Right lobe of liver (tissue), 6 donors: Measurements from ENCODE around the gene ZNF408. TPM values are rescaled to one million over a fixed set of nuclear protein-coding genes. Genes with fewer than 3 reads are reported as not detected.
"Not testable (repeated sequence)": the region's sequence is repeated elsewhere in the genome, so short reads cannot be mapped to it uniquely, and the experiment has no call there.

Source experiments
- ATAC-seq, 4 donors: fragments of 200-7000 bp; cut with Tn5 transposase; one replicate each; pipeline ENCODE4 v1.9.1; 2020; ENCODE audit warnings: mild to moderate bottlenecking in 4 of 4, moderate library complexity in 4 of 4
- DNase-seq, 3 donors: peaks; one replicate each; pipeline ENCODE4 v3.0.0-alpha.2; 2020
- H3K27ac ChIP-seq, 3 donors: fragments of 200-600 bp; one replicate each; pipeline ENCODE4 v1.8.0; 2022
- H3K27me3 ChIP-seq, 2 donors: fragments of 200-600 bp; one replicate each; pipeline ENCODE4 v1.8.0; 2022
- H3K36me3 ChIP-seq, 4 donors: fragments of 200-600 bp; sonication (generic) in 1 of 4; one replicate each; pipeline versions ENCODE4 v1.5.1 to v1.8.0; 2017 to 2022; ENCODE audit warnings: control low read depth in 1 of 4
- H3K4me1 ChIP-seq, 4 donors: fragments of 200-600 bp; sonication (generic) in 1 of 4; one replicate each; pipeline versions ENCODE4 v1.5.1 to v1.8.0; 2017 to 2022; ENCODE audit warnings: control low read depth in 1 of 4
- H3K4me3 ChIP-seq, 3 donors: fragments of 200-600 bp; one replicate each; pipeline ENCODE4 v1.8.0; 2022
- H3K9me3 ChIP-seq, 4 donors: fragments of 200-600 bp; sonication (generic) in 1 of 4; one replicate each; pipeline versions ENCODE4 v1.5.1 to v1.8.0; 2017 to 2022; ENCODE audit warnings: control low read depth in 1 of 4
- POLR2A ChIP-seq: fragments of 450-650 bp; IDR thresholded peaks from one replicate; pipeline ENCODE4 v1.6.1; 2017; ENCODE audit warnings: antibody characterized with exemption, mild to moderate bottlenecking
- WGBS: methylation state at CpG from one replicate; pipeline ENCODE4 v1.1.6; 2018; ENCODE audit warnings: low coverage, low lambda C conversion rate; ENCODE audit not compliant: insufficient coverage; ENCODE audit errors: missing lambda C conversion rate; 5-methylcytosine and 5-hydroxymethylcytosine counted together
- intact Hi-C, 2 donors: fragments of 100-400 bp; cut with DNase I; formaldehyde crosslinking; loops; one replicate each; pipeline versions ENCODE4 v1.11.2 to v1.14.1; 2022
- total RNA-seq, 6 experiments: library from RNA; depleted of rRNA in 2 of 6; stranded (reverse); fragments of >200 nt in 2 of 6; fragmentation: NEBNext Ultra II Directional in 3 of 6; extraction: Animal tissue kit (Norgen Biotek cat#: 25700) in 3 of 6; gene quantifications; one replicate each; pipeline versions ENCODE4 v1.1.0 to v1.2.4, GENCODE V29; 2016 to 2023
- TF ChIP-seq, protein P1 (sequence below), 4 donors: fragments of 200-600 bp in 3 of 4; fragments of 450-650 bp in 1 of 4; IDR thresholded peaks; one replicate each; pipeline versions ENCODE4 v1.5.1 to v1.8.0; 2016 to 2022; ENCODE audit warnings: antibody characterized with exemption in 4 of 4, mild to moderate bottlenecking in 2 of 4
- donor health status: DM: no; HTN: yes; CAD: no.
- donor health status: DM: no; HTN: no; CAD: no.
- donor health status: DM: no; HTN: no; CAD: no.
- donor health status: DM: no; HTN: yes; CAD: no.
- donor health status: DM: no; HTN: yes; CAD: no.

ZNF408 gene
- total RNA-seq, 6 experiments from 2014 or later, result 4.0 to 16.3 (median 6.9) TPM

DNA sequence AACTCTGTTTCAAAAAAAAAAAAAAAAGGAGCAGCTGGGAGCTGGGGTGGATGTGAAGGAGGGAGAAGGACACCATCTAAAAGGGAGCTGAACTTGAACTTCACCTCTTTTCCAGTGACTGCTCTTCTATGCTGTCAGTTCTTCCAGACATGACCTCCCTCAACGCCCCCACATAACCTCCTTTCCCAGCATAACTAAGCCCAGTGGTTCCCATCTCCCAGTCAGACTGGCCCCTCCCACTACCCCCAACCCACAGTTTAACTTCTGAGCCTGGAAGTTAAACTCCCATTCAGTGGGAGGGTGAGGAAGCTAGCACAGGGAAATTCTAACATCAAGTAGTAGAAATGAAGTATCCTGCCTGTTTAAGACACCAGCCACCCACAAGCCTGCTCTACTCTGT lies 2.2 kb upstream of the ZNF408 start:
- H3K36me3 ChIP-seq, result peaks cover 0 to 39% (median 18%) of the 10 kb centered on the region in 4 donors
- 33% methylated on average over 1 of the region's 1 CpG for WGBS

DNA sequence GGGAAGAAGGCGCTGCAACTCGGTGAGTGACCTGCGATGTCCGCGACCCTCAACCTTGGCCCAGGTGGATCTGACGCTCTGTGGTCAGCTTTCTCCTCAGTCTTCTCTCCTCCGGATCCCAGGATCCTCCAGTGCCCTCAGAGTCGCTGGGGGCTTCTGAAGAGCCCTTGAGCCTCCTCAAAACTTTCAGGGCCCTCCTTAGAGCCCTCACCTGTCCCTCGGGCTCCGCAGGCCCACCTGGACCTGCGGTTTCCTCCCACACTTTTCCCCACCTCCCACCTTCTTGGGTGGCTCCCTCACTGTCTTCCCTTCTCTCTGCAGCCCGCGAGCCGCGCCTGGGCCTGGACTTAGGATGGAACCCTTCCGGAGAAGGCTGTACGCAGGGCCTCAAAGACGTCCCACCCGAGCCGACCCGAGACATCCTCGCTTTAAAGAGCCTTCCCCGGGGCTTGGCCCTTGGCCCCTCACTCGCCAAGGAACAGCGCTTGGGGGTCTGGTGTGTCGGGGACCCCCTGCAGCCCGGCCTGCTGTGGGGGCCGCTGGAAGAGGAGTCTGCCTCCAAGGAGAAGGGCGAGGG lies 335 bp downstream of the ZNF408 start:
- TF ChIP-seq, protein P1, sequence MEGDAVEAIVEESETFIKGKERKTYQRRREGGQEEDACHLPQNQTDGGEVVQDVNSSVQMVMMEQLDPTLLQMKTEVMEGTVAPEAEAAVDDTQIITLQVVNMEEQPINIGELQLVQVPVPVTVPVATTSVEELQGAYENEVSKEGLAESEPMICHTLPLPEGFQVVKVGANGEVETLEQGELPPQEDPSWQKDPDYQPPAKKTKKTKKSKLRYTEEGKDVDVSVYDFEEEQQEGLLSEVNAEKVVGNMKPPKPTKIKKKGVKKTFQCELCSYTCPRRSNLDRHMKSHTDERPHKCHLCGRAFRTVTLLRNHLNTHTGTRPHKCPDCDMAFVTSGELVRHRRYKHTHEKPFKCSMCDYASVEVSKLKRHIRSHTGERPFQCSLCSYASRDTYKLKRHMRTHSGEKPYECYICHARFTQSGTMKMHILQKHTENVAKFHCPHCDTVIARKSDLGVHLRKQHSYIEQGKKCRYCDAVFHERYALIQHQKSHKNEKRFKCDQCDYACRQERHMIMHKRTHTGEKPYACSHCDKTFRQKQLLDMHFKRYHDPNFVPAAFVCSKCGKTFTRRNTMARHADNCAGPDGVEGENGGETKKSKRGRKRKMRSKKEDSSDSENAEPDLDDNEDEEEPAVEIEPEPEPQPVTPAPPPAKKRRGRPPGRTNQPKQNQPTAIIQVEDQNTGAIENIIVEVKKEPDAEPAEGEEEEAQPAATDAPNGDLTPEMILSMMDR (IDR thresholded peaks at IDR 0.05), result no peak
- TF ChIP-seq POLR2A, result no peak
- Histone ChIP-seq H3K27ac (peak overlapping the region; percentile 84 to 94 (median 85)), H3K27me3 (no peaks in the 10 kb centered on the region), H3K4me1 (peaks cover 0 to 47% (median 23%) of the 10 kb centered on the region in 4 donors), H3K36me3 (peaks cover 6 to 42% (median 21%) of the 10 kb centered on the region in 4 donors), H3K9me3 (no peaks in the 10 kb centered on the region), H3K4me3 (peak overlapping the region; percentile 89 to 97 (median 95))
- under 1% methylated on average over 15 of the region's 29 CpGs for WGBS
- DNase-seq, result no peak
- ATAC-seq, result no peak
- intact Hi-C loops, result no loop called here

More for the DNA sequence above, 2.2 kb upstream of the ZNF408 start:
- peaks cover 0 to 56% (median 26%) of the 10 kb centered on the region in 4 donors for H3K4me1 ChIP-seq
- no peak overlapping the region for H3K27ac ChIP-seq
- no peaks in the 10 kb centered on the region for H3K9me3 ChIP-seq
- no peak overlapping the region for H3K4me3 ChIP-seq
- DNase-seq, result no peak
- ATAC-seq, result no peak
- intact Hi-C loops, result no loop called here
- no peaks in the 10 kb centered on the region for H3K27me3 ChIP-seq
- TF ChIP-seq, protein P1 (IDR thresholded peaks at IDR 0.05), result no peak
- TF ChIP-seq POLR2A, result no peak

DNA sequence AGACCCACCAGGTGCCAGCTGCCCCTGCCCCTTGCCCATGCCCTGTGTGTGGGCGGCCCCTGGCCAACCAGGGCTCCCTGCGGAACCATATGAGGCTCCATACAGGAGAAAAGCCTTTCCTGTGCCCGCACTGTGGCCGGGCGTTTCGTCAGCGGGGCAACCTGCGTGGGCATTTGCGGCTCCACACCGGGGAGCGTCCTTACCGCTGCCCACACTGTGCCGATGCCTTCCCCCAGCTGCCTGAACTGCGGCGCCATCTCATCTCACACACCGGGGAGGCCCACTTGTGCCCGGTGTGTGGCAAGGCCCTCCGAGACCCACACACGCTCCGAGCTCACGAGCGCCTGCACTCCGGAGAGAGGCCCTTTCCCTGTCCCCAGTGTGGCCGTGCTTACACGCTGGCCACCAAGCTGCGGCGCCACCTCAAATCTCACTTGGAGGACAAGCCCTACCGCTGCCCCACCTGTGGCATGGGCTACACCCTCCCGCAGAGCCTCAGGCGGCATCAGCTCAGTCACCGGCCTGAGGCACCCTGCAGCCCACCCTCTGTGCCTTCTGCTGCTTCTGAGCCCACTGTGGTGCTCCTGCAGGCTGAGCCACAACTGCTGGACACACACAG lies 4.3 kb downstream of the ZNF408 start:
- Histone ChIP-seq H3K27ac (no peak overlapping the region), H3K36me3 (peaks cover 6 to 47% (median 21%) of the 10 kb centered on the region in 4 donors), H3K4me1 (peaks cover 0 to 13% (median 7%) of the 10 kb centered on the region in 4 donors), H3K9me3 (no peaks in the 10 kb centered on the region), H3K27me3 (no peaks in the 10 kb centered on the region), H3K4me3 (no peak overlapping the region)
- no peak for ATAC-seq
- intact Hi-C loops, result no loop called here
- WGBS, result 95% methylated on average over 7 of the region's 31 CpGs
- DNase-seq, result no peak
- TF ChIP-seq, protein P1 (IDR thresholded peaks at IDR 0.05), result no peak
- TF ChIP-seq POLR2A, result no peak

DNA sequence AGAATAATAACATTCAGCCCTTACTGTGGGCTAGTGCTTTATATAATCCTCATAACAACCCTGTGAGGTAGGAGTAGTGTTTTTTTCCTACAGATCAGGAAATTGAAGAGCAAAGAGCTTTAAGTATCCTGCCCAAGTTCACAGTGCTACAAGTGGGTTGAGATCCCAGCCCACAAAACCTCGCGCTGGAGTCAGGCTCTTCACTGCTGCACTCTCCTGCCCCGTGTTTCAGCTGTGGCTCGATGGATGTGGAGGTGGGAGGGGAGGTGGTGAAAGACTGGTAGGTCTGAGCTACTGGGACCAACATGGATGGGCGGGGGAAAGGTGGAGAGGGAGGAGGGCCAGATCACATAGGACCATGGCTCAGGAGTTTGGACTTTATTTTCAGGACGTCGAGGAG lies 6.1 kb downstream of the ZNF408 start:
- Histone ChIP-seq H3K9me3 (no peaks in the 10 kb centered on the region), H3K27me3 (no peaks in the 10 kb centered on the region), H3K4me3 (no peak overlapping the region), H3K36me3 (peaks cover 6 to 47% (median 21%) of the 10 kb centered on the region in 4 donors), H3K27ac (no peak overlapping the region), H3K4me1 (peaks cover 0 to 24% (median 5%) of the 10 kb centered on the region in 4 donors)
- intact Hi-C loops, result no loop called here
- TF ChIP-seq, protein P1 (IDR thresholded peaks at IDR 0.05), result no peak
- no peak for TF ChIP-seq POLR2A
- DNase-seq, result no peak
- whole genome bisulfite sequencing, result 76% methylated on average over 6 of the region's 7 CpGs
- no peak for ATAC-seq

DNA sequence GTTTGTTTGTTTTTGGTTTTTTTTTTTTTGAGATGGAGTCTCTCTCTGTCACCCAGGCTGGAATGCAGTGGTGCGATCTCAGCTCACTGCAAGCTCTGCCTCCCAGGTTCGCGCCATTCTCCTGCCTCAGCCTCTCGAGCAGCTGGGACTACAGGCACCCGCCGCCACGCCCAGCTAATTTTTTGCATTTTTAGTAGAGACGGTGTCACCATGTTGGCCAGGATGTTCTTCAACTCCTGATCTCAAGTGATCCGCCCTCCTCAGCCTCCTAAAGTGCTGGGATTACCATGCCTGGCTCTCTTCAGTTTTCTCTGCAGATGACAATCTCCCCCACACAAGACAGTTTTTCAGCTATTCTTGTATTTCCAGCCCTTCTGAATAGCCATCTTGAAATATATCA lies 8.5 kb downstream of the ZNF408 start:
- peaks cover 0 to 29% (median 0%) of the 10 kb centered on the region in 4 donors for H3K4me1 ChIP-seq
- ATAC-seq, intact Hi-C loops, H3K4me3 ChIP-seq, H3K27me3 ChIP-seq, DNase-seq, H3K9me3 ChIP-seq, H3K27ac ChIP-seq: not testable (repeated sequence)
- H3K36me3 ChIP-seq, result peaks cover 6 to 24% (median 14%) of the 10 kb centered on the region in 4 donors
- WGBS, result 95% methylated on average over 9 of the region's 9 CpGs
